Measurements from ENCODE around the gene LAMB3.

- no peak for TF ChIP-seq ZNF274 (IDR thresholded peaks at IDR 0.05; ENCODE audit: low read depth, low read length)
- TF ChIP-seq YY1 (IDR thresholded peaks at IDR 0.05; ENCODE audit: insufficient read depth, insufficient read length) = no peak
- no peak for TF ChIP-seq SUZ12 (IDR thresholded peaks at IDR 0.05; ENCODE audit: extremely low read depth, insufficient read depth, insufficient read length)
These were observed 65.9 kb downstream of the LAMB3 start for GRCh38 chr1:209586221-209586740.
